Sigmoid colon (tissue), 7 donors: ENCODE results near the gene CHD5. TPM values are rescaled to one million over a fixed set of nuclear protein-coding genes. Genes with fewer than 3 reads are reported as not detected.

Experiments used
- DNase-seq: peaks from one replicate; pipeline ENCODE4 v3.0.0-alpha.2; 2019
- H3K27ac ChIP-seq, 4 donors: fragments of 200-600 bp; sonication (generic); one replicate each; pipeline ENCODE4 v1.5.1; 2016 to 2019; ENCODE audit warnings: mild to moderate bottlenecking in 1 of 4
- H3K27me3 ChIP-seq, 3 donors: fragments of 200-600 bp; sonication (generic); one replicate each; pipeline ENCODE4 v1.5.1; 2019; ENCODE audit warnings: mild to moderate bottlenecking in 1 of 3
- H3K36me3 ChIP-seq, 4 donors: fragments of 200-600 bp; sonication (generic); one replicate each; pipeline ENCODE4 v1.5.1; 2016 to 2019
- H3K4me1 ChIP-seq, 4 donors: fragments of 200-600 bp; sonication (generic); one replicate each; pipeline ENCODE4 v1.5.1; 2017 to 2019
- H3K4me3 ChIP-seq, 4 donors: fragments of 200-600 bp; sonication (generic); one replicate each; pipeline ENCODE4 v1.5.1; 2017 to 2019; ENCODE audit warnings: mild to moderate bottlenecking in 2 of 4, moderate library complexity in 1 of 4
- H3K9me3 ChIP-seq, 4 donors: fragments of 200-600 bp in 3 of 4; sonication (generic) in 3 of 4; one replicate each; pipeline versions ENCODE4 v1.5.1 to v1.6.1; 2013 to 2019
- EP300 ChIP-seq, 4 donors: sonication (generic); formaldehyde crosslinking; IDR thresholded peaks; one replicate each; pipeline ENCODE4 v1.6.1; 2017; ENCODE audit warnings: antibody characterized with exemption in 4 of 4
- POLR2A ChIP-seq, 2 donors: fragments of 450-650 bp; IDR thresholded peaks; one replicate each; pipeline ENCODE4 v1.6.1; 2016; ENCODE audit warnings: antibody characterized with exemption in 2 of 2, mild to moderate bottlenecking in 2 of 2, moderate library complexity in 2 of 2
- POLR2AphosphoS5 ChIP-seq, 4 donors: sonication (generic); formaldehyde crosslinking; IDR thresholded peaks; one replicate each; pipeline ENCODE4 v1.6.1; 2017; ENCODE audit warnings: antibody characterized with exemption in 4 of 4
- whole genome bisulfite sequencing, 2 donors: extraction: QIAGEN DNeasy Blood & Tissue Kit; methylation state at CpG; one replicate each; pipeline ENCODE4 v1.1.7; 2013; 5-methylcytosine and 5-hydroxymethylcytosine counted together
- intact Hi-C: fragments of 100-400 bp; cut with DNase I; formaldehyde crosslinking; loops from one replicate; pipeline ENCODE4 v1.15.1; 2023
- polyA plus RNA-seq, 3 donors: library from polyadenylated mRNA; stranded (reverse); fragments of 200-250 nt; gene quantifications; one replicate each; pipeline ENCODE4 v1.2.3, GENCODE V29; 2013
- total RNA-seq, 4 donors: library from RNA; depleted of rRNA; stranded (reverse); fragments of >200 nt; gene quantifications; one replicate each; pipeline ENCODE4 v1.1.0, GENCODE V29; 2016
- TF ChIP-seq, protein P1 (sequence below), 4 experiments: fragments of 450-650 bp in 3 of 4; fragments of 200-600 bp in 1 of 4; IDR thresholded peaks; one replicate each; pipeline ENCODE4 v1.5.1; 2016 to 2019; ENCODE audit warnings: antibody characterized with exemption in 4 of 4, mild to moderate bottlenecking in 3 of 4, moderate library complexity in 2 of 4
- donor health status: healthy with polysubstance abuse.
- donor health status: Bipolar disorder and iron deficiency.
- donor health status: healthy.

Gene CHD5
- total RNA-seq (1 to 10 TPM in 3 of 4 donors, under 1 TPM in 1; 0.49 to 2.8 (median 1.5) TPM), polyA plus RNA-seq (under 1 TPM in 1 of 3 donors, not detected in 2; 0.80 TPM)

DNA sequence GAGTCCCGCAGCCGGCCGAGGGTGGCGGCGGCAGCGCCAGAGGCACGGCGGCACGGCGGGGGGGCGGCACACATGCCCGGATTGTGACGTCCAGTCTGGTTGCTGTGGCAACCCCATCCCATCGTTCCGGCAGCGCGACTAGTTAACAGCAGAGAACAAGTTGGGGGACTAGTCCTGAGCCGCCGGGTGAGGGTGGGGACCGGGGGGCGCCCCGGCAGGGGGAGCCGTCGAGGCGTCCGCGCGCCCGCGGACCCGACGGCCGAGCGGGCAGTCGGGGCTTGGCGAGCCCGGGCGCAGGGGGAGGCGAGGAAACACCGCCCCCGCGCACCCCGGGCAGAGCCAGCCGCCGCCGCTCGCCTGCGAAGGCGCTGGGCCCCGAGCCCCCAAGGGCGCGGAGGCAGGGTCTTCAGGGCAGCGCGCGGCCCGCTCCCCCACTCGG lies at the start of gene CHD5:
Gene CHD5 (minus strand): TSS at position 54 of the 439 bp plus-strand sequence. CDS start 298 bp downstream, outside the sequence.
- Histone ChIP-seq H3K36me3 (peaks cover 0 to 3% (median under 1%) of the 10 kb centered on the region in 4 donors), H3K27me3 (peaks cover 21 to 57% (median 52%) of the 10 kb centered on the region in 3 donors), H3K27ac (peak within 1 kb of the TSS in 1 of 4 donors; percentile 69), H3K9me3 (no peaks in the 10 kb centered on the region), H3K4me1 (peaks cover 0 to 33% (median 30%) of the 10 kb centered on the region in 4 donors), H3K4me3 (peak within 1 kb of the TSS in 3 of 4 donors; percentile 27 to 39 (median 37))
- 2 to 4% methylated on average over 57 of the region's 57 CpGs for WGBS, 2 donors
- TF ChIP-seq POLR2AphosphoS5 (IDR thresholded peaks at IDR 0.05): no peak
- no peak for TF ChIP-seq POLR2A (IDR thresholded peaks at IDR 0.05)
- no peak for TF ChIP-seq EP300 (IDR thresholded peaks at IDR 0.05)
- TF ChIP-seq, protein P1, sequence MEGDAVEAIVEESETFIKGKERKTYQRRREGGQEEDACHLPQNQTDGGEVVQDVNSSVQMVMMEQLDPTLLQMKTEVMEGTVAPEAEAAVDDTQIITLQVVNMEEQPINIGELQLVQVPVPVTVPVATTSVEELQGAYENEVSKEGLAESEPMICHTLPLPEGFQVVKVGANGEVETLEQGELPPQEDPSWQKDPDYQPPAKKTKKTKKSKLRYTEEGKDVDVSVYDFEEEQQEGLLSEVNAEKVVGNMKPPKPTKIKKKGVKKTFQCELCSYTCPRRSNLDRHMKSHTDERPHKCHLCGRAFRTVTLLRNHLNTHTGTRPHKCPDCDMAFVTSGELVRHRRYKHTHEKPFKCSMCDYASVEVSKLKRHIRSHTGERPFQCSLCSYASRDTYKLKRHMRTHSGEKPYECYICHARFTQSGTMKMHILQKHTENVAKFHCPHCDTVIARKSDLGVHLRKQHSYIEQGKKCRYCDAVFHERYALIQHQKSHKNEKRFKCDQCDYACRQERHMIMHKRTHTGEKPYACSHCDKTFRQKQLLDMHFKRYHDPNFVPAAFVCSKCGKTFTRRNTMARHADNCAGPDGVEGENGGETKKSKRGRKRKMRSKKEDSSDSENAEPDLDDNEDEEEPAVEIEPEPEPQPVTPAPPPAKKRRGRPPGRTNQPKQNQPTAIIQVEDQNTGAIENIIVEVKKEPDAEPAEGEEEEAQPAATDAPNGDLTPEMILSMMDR (IDR thresholded peaks at IDR 0.05): no peak
- intact Hi-C loops: no loop called here
- DNase-seq: no peak

DNA sequence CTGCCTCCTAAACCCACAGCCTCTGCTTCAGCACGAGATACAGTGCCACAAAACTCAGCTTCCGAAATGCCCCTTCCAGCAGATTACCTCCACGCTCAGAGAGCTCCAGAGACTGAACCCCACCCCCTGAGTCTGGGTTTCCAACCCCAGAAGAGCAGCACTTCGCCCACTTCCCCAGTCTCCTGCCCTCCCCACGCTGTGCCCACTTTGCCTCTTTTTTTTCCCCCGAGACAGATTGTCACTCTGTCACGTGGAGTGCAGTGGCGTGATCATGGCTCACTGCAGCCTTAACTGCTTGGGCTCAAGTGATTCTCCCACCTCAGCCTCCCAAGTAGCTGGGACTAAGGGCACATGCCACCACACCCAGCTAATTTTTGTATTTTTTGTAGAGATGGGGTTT lies 45.5 kb upstream of the CHD5 start:
- 94 to 96% methylated on average over 8 of the region's 8 CpGs for WGBS, 2 donors
- H3K27ac ChIP-seq: no peak overlapping the region
- H3K9me3 ChIP-seq: no peaks in the 10 kb centered on the region
- peaks cover 22 to 90% (median 48%) of the 10 kb centered on the region in 4 donors for H3K36me3 ChIP-seq
- no peaks in the 10 kb centered on the region for H3K27me3 ChIP-seq
- TF ChIP-seq POLR2A (IDR thresholded peaks at IDR 0.05) (no peak), EP300 (IDR thresholded peaks at IDR 0.05) (no peak)
- TF ChIP-seq, protein P1 (IDR thresholded peaks at IDR 0.05): no peak
- no peaks in the 10 kb centered on the region for H3K4me1 ChIP-seq
- no peak overlapping the region for H3K4me3 ChIP-seq
- intact Hi-C loops: no loop called here
- no peak for DNase-seq

DNA sequence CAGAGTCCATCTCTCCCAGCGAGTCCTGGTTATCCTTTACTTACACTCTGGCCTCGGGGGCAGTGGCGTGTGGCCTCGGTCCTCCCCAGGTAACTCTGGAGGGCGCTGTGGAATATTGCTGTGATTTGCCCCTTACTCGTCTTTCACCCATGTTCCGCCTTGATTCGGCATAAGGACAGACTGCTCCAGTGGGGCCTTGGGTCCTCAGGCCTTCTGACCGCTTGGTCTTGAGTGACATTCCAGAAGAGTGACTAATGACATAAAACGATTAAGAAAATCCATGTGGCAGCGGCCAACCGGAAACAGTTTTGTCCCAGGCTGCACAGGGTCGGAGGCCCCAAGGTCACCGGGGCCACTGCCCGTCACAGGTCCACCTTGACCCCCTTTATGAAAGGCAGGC lies 44.6 kb upstream of the CHD5 start:
- no peak for TF ChIP-seq EP300 (IDR thresholded peaks at IDR 0.05)
- no peak for TF ChIP-seq POLR2A (IDR thresholded peaks at IDR 0.05)
- TF ChIP-seq POLR2AphosphoS5 (IDR thresholded peaks at IDR 0.05): no peak
- TF ChIP-seq, protein P1 (IDR thresholded peaks at IDR 0.05): no peak
- Histone ChIP-seq H3K27me3 (no peaks in the 10 kb centered on the region), H3K4me3 (no peak overlapping the region), H3K27ac (no peak overlapping the region), H3K4me1 (no peaks in the 10 kb centered on the region), H3K9me3 (no peaks in the 10 kb centered on the region), H3K36me3 (peaks cover 12 to 84% (median 43%) of the 10 kb centered on the region in 4 donors)
- WGBS, 2 donors: 85 to 90% methylated on average over 15 of the region's 15 CpGs
- intact Hi-C loops: no loop called here
- DNase-seq: no peak

DNA sequence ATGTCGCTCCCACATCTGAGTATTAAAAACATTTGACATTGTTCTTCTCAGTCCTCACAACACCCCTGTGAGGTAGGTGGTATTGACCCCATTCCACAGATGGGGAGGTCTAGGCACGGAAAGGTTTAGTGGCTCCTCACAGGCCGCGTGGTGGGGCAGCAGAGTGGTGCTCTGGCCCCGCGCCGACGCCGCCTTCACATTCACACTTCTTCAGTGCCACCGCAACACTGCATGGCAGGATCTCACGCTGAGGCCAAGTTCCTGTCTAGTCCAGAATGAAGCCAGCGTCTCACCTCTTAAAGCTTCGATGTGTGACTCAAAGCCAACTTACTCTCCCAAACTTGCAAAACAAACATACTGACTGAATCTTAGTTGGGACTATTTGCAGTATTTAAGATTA lies 43.5 kb upstream of the CHD5 start:
- Histone ChIP-seq H3K36me3 (peaks cover 12 to 74% (median 39%) of the 10 kb centered on the region in 4 donors), H3K9me3 (no peaks in the 10 kb centered on the region), H3K27me3 (no peaks in the 10 kb centered on the region), H3K4me3 (no peak overlapping the region), H3K4me1 (no peaks in the 10 kb centered on the region), H3K27ac (no peak overlapping the region)
- DNase-seq: no peak
- 97 to 98% methylated on average over 13 of the region's 13 CpGs for WGBS, 2 donors
- intact Hi-C loops: no loop called here
- TF ChIP-seq POLR2AphosphoS5 (IDR thresholded peaks at IDR 0.05): no peak
- no peak for TF ChIP-seq POLR2A (IDR thresholded peaks at IDR 0.05)
- TF ChIP-seq EP300 (IDR thresholded peaks at IDR 0.05): no peak
- TF ChIP-seq, protein P1 (IDR thresholded peaks at IDR 0.05): no peak

DNA sequence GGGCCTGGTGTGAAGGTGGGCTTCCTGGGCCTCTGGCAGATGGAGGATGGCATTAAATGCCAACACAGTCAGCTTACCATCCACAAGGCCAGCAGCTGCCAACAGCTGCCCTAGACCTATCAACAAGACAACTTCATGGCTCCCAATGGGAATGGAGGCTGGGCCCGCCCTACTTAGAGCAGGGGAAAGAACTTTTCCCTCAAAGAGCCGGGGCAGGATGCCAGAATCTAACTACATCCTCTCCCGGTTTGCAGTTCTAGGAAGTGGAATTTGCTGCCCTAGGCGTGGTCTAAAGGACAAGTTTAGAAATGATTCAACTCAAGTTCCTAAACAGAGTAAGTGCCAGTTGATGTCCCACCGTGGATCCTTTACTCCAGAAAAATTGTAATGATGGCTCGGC lies 42.5 kb upstream of the CHD5 start:
- Histone ChIP-seq H3K4me3 (no peak overlapping the region), H3K9me3 (no peaks in the 10 kb centered on the region), H3K36me3 (peaks cover 12 to 64% (median 35%) of the 10 kb centered on the region in 4 donors), H3K27me3 (no peaks in the 10 kb centered on the region), H3K4me1 (no peaks in the 10 kb centered on the region), H3K27ac (peak overlapping the region in 2 of 4 donors; percentile 11 to 20)
- DNase-seq: no peak
- intact Hi-C loops: no loop called here
- TF ChIP-seq EP300 (IDR thresholded peaks at IDR 0.05) (no peak), POLR2A (IDR thresholded peaks at IDR 0.05) (no peak), POLR2AphosphoS5 (IDR thresholded peaks at IDR 0.05) (no peak)
- TF ChIP-seq, protein P1 (IDR thresholded peaks at IDR 0.05): no peak
- 40 to 79% methylated on average over 6 of the region's 6 CpGs for WGBS, 2 donors
